ENCODE results near the gene C2CD4D. TPM values are rescaled to one million over a fixed set of nuclear protein-coding genes. Genes with fewer than 3 reads are reported as not detected.

C2CD4D gene
- total RNA-seq, 1 experiment from 2014 or later = not detected

- DNase-seq (ENCODE audit: low read depth) = peak; percentile 100
Observed at GRCh38 chr1:151790071-151790939, 49.3 kb downstream of the C2CD4D start, which contains the start of gene TDRKH. Gene TDRKH, minus strand, starts transcription at chr1:151790500. Its CDS starts 7,478 bp downstream, at chr1:151783022.

Other genes with a start within 250 kb of the C2CD4D start
- 13.2 and 25.3 TPM in 2 replicates for gene SNX27, start 227.8 kb downstream of the C2CD4D start, total RNA-seq (2014; rRNA removed; shearing (Covaris generic))
- 0.11 TPM in 1 of 2 replicates, not detected in the other for gene CELF3, start 123.0 kb downstream of the C2CD4D start, total RNA-seq (2014; rRNA removed; shearing (Covaris generic))
- gene RIIAD1, start 118.3 kb downstream of the C2CD4D start, total RNA-seq (2014; rRNA removed; shearing (Covaris generic)) = not detected in 2 replicates
- 197 and 249 TPM in 2 replicates for gene MRPL9, start 76.3 kb downstream of the C2CD4D start, total RNA-seq (2014; rRNA removed; shearing (Covaris generic))
- gene TDRKH, start 49.3 kb downstream of the C2CD4D start, total RNA-seq (2014; rRNA removed; shearing (Covaris generic)) = 12.6 and 13.8 TPM in 2 replicates
- gene LINGO4, start 34.4 kb downstream of the C2CD4D start, total RNA-seq (2014; rRNA removed; shearing (Covaris generic)) = not detected in 2 replicates
- gene RORC, start 8.0 kb downstream of the C2CD4D start, total RNA-seq (2014; rRNA removed; shearing (Covaris generic)) = not detected in 2 replicates
- not detected in 2 replicates for gene THEM5, start 13.9 kb upstream of the C2CD4D start, total RNA-seq (2014; rRNA removed; shearing (Covaris generic))
- gene THEM4, start 69.7 kb upstream of the C2CD4D start, total RNA-seq (2014; rRNA removed; shearing (Covaris generic)) = 15.1 and 31.0 TPM in 2 replicates
- gene S100A10, start 154.0 kb upstream of the C2CD4D start, total RNA-seq (2014; rRNA removed; shearing (Covaris generic)) = 68.5 and 77.3 TPM in 2 replicates
- gene S100A11, start 197.2 kb upstream of the C2CD4D start, total RNA-seq (2014; rRNA removed; shearing (Covaris generic)) = 289 and 308 TPM in 2 replicates
- gene TCHHL1, start 249.2 kb upstream of the C2CD4D start, total RNA-seq (2014; rRNA removed; shearing (Covaris generic)) = not detected in 2 replicates

All from Daoy (cell line).